M059J (cell line): ENCODE measurements around the gene ASH1L. TPM values are rescaled to one million over a fixed set of nuclear protein-coding genes. Genes with fewer than 3 reads are reported as not detected.
"Not testable (repeated sequence)": the region's sequence is repeated elsewhere in the genome, so short reads cannot be mapped to it uniquely, and the experiment has no call there.

Experiments
- DNase-seq: peaks from one replicate; pipeline ENCODE4 v3.0.0-alpha.2; 2012; ENCODE audit warnings: low read depth
- total RNA-seq: library from RNA; depleted of rRNA; stranded (reverse); fragments of >200 nt; shearing (Covaris generic); gene quantifications from 2 replicates; pipeline ENCODE4 v1.2.3, GENCODE V29; 2014

The ASH1L gene
- total RNA-seq, 1 experiment from 2014 or later, result 23.4 TPM

DNA sequence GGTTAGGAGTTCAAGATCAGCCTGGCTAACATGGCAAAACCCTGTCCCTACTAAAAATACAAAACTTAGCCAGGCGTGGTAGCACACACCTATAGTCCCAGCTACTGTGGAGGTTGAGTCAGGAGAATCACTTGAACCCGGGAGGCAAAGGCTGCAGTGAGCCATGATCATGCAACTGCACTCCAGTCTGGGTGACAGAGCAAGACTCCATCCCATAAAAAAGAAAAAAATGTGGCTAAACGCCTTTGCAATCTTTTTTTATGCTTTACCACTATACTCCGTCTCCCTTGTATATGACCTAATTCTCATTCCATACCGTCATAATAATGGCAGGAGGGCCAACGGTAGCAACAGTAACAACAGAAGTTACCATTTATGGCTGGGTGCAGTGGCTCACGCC is 109.5 kb downstream of the ASH1L start:
- no peak for DNase-seq

DNA sequence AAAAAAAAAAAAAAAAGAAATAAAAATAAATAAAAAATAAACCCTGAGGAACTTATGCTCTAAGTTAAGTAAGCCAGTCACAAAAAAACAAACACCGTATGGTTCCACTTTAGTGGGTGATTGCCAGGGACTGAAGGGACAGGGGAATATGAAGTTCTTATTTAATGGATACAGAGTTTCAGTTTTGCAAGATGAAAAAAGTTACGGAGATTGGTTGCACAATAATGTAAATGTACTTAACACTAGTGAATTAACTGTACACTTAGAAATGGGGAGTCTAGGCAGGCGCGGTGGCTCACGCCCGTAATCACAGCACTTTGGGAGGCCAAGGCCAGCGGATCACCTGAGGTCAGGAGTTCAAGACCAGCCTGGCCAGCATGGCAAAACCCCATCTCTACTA is 111.4 kb downstream of the ASH1L start:
- DNase-seq, result no peak

DNA sequence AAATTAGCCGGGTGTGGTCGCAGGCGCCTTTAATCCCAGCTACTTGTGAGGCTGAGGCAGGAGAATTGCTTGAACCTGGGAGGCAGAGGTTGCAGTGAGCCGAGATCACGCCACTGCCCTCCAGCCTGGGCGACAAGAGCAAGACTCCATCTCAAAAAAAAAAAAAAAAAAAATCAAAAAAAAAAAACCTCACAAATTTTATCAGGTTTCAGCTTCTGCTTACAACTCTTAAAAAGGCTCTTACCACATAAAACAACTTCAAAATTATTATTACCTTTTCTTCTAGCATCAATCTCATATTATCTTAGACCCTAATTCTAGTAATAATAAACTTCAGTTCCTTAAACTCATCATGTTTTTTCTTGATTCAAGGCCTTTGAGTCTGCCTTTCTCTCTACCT is 120.2 kb downstream of the ASH1L start:
- not testable (repeated sequence) for DNase-seq

DNA sequence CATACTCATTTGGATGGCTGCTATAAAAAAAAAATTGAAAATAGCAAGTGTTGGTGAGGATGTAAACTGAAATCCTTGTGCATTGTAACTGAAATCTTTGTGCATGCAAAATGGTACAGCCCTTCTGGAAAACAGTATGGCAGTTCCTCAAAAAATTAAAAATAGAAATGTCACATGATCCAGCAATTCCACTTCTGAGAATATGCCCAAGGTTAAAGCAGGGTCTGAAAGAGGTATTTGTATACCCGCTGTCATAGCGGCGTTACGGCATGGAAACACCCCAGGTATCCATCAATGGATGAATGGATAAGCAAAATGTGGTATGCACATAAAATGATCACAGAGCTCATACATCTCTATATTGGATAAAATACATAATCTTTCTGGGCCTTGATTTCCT is 125.2 kb downstream of the ASH1L start:
- no peak for DNase-seq

DNA sequence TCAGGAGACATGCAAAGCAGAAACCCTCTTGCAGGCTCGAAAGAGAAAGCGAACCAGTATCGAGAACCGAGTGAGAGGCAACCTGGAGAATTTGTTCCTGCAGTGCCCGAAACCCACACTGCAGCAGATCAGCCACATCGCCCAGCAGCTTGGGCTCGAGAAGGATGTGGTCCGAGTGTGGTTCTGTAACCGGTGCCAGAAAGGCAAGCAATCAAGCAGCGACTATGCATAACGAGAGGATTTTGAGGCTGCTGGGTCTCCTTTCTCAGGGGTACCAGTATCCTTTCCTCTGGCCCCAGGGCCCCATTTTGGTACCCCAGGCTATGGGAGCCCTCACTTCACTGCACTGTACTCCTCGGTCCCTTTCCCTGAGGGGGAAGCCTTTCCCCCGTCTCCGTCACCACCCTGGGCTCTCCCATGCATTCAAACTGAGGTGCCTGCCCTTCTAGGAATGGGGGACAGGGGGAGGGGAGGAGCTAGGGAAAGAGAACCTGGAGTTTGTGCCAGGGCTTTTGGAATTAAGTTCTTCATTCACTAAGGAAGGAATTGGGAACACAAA is 128.7 kb downstream of the ASH1L start:
- DNase-seq, result not testable (repeated sequence)

DNA sequence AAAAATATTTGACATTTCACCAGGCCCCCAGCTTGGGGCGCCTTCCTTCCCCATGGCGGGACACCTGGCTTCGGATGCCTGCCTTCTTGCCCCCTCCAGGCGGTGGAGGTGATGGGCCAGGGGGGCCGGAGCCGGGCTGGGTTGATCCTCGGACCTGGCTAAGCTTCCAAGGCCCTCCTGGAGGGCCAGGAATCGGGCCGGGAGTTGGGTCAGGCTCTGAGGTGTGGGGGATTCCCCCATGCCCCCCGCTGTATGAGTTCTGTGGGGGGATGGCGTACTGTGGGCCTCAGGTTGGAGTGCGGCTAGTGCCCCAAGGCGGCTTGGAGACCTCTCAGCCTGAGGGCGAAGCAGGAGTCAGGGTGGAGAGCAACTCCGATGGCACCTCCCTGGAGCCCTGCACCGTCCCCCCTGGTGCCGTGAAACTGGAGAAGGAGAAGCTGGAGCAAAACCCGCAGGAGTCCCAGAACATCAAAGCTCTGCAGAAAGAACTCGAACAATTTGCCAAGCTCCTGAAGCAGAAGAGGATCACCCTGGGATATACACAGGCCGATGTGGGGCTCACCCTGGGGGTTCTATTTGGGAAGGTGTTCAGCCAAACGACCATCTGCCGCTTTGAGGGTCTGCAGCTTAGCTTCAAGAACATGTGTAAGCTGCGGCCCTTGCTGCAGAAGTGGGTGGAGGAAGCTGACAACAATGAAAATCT is 129.3 kb downstream of the ASH1L start:
- not testable (repeated sequence) for DNase-seq

DNA sequence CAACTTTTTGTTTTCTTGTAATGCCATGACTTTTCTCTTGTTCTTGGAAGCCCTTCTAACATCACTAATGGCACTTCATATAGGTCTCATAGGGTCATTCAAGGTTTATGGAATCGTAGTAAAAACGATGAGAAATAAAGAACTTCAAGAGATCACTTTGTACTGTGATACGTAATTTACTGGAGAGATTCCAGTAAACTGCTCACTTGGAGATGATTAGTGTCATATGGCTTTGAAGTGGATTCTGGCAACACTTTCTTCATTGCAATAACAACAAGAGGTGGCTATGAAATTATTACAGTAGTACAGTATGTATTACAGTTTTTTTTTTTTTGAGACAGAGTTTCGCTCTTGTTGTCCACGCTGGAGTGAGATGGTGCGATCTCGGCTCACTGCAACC is 138.5 kb downstream of the ASH1L start:
- DNase-seq, result no peak

DNA sequence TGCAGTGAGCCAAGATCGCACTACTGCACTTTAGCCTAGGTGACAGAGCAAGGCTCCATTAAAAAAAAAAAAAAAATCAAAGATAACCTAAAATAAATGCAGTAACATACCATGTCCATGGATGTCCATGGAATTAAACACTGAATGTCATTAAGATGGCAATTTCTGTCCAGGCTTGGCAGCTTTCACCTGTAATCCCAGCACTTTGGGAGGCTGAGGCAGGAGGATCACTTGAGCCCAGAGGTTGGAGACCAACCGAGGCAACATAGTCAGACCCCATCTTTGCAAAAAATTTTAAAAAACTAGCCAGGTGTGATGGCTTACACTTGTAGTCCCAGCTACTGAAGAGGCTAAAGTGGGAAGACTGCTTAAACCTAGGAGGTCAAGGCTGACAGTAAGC is 141.8 kb downstream of the ASH1L start:
- DNase-seq, result no peak

DNA sequence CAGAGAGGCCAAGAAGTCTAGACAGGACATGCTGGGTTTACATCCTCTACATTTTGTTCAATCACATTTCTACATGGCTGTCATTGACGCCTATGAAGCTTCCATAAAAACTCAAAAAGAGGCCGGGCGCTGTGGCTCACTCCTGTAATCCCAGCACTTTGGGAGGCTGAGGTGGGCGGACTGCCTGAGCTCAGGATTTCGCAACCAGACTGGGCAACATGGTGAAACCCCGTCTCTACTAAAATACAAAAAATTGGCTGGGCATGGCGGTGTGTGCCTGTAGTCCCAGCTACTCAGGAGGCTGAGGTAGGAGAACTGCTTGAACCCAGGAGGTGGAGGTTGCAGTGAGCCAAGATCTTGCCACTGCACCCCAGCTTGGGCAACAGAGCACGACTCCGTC is 150.8 kb downstream of the ASH1L start:
- DNase-seq, result not testable (repeated sequence)

DNA sequence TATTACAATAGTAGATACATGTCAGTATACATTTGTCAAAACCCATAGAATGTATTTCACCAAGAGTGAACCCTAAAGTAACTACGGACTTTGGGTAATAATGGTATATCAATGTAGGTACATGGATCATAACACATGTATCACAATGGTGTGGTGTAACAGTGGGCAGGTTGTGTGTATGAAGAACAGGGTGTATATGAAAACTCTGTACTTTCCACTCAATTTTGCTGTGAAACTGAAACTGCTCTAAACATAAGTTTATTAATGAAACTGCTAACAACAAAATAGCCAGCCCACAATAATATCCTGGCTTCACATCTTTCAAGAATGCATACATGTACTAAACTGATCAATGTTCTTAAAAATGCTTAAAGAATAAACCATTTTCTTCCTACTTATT is 151.7 kb downstream of the ASH1L start:
- no peak for DNase-seq

DNA sequence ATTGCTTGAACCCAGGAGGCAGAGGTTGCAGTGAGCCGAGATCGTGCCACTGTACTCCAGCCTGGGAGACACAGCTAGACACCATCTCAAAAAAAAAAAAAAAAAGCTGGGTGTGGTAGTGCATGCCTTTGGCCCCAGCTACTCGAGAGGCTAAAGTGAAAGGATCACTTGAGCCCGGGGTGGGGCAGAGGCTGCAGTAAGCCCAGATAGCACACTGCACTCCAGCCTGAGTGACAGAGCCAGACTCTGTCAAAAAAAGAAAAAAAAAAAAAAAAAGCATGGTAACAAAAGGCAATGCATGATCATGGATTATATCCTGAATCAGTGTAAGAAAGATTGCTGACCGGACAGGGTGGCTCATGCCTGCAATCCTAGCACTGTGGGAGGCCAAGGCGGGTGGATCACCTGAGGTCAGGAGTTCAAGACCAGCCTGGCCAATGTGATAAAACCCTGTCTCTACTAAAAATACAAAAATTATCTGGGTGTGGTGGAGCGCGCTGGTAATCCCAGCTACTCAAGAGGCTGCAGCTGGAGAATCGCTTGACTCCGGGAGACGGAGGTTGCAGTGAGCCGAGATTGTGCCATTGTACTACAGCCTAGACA is 165.6 kb downstream of the ASH1L start:
- no peak for DNase-seq

DNA sequence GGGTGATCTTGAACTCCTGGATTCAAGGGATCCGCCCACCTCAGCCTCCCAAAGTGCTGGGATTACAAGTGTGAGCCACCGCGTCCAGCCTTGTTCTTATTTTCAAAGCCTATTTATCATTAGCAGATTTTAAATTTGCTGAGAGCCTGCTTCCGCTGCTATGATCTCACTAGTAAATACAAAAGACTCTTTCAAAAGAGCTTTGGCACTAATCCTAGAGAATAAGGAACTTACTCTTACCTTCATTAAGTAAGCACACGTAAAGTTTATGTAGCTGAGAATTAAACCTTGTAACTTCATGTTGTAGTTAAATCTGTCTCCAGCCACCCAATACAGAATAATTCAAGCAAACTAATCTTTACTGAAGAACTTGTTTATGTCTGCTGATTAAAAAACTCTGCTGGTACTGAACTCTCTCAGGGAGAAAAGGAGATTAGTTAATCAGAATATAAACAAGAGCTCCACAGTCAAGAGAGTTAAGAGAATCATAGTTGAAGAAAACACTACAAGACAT is 169.6 kb downstream of the ASH1L start:
- DNase-seq, result no peak

DNA sequence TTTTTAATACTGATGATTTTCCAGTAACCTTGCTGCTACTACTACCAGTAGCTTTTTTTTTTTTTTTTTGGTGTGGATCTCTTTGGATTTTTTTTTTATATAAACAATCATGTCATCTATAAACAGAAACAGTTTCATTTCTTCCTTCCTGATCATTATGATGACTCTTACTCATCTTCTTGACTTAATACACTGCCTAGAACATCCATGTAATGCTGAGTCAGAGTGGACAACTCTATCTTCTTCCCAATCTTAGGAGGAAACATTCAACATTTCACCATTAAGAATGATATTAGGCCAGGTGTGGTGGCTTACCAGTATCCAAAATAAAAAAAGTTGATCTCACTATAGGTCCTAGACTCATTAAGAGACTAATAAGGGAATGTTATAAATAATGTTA is 172.8 kb downstream of the ASH1L start:
- peak; percentile 35 for DNase-seq

DNA sequence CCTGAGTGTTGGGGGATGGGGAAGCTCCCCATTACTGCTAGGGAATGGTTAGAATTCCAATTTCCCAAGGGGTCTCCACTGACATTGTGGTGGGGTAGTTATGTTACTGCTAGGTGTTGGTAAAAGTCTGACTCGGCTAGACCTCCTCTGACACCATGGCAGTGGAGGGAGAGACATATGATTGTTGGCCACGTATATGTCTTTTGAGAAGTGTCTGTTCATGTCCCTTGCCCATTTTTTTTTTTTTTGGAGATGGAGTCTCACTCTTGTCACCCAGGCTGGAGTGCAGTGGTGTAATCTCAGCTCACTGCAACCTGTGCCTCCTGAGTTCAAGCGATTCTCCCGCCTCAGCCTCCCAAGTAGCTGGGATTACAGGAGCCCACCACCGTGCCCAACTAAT is 176.8 kb downstream of the ASH1L start:
- not testable (repeated sequence) for DNase-seq

DNA sequence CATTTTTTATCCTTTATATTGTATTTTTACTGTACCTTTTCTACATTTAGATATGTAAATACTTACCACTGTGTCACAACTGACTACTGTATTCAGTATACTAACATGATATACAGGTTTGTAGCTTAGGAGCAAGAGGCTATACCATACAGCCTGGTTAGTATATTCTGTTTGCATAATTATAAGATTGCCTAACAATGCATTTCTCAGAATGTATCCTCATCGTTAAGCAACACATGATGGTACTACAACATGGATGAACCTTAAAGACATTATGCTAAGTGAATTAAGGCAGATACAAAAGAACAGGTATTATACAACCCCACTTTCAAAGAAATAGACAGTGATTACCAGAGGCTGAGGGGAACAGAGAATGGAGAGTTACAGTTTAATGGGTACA is 179.2 kb downstream of the ASH1L start:
- no peak for DNase-seq

DNA sequence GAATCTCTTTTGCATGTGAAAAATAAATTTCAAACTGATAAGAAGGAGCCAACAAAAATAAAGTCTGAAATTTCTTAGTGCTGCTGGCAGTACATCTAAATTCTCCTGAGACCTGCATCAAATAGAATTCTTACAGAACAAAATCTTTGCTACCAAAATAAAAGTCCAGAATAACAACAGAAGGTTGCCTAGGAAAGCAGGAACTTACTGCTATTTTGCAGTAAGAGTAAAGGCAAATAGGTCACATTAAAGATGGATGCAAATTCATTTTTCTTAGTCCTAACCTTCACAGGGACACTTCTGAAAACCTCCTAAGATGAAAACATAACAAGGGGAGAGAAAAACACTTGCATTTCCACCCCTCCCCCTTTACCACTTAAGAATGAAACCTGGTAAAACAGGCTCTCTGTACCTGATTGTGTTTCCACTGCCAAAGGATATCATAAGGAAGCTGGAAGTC is 182.9 kb downstream of the ASH1L start:
- peak; percentile 1 for DNase-seq

DNA sequence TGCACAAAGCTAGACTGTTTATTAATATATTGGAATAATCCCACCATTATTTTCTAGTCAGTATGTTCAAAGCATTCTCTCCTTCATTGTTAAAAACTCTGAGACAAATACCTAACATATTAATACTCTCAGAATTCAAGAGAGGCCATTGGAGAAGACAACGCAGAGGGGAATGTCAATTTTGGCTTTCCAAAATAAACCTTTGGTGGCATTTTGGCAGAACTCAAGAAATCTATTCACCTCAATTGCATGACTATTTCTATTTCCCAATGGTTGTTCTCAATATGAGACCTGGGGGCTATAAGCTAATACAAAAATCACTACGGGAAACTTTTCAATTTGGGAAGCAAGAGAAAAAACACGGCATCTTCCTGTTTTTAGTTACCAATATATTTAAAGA is 183.4 kb downstream of the ASH1L start:
- DNase-seq, result no peak

DNA sequence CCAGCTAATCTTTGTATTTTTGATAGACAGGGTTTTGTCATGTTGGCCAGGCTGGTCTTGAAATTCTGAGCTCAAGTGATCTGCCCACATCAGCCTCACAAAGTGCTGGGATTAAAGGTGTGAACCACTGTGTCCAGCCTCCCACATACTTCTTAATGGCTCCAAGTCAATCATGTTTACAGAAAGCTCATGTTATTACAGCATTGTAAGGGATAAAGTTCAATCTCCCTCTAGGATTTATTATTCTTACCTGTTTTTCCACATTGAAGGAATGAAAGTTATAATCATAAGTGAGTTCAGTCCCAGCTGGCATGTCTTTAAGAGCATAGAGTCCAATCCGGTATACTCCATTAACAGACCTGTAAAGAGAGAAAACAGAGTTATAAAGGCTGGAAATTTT is 202.6 kb downstream of the ASH1L start:
- no peak for DNase-seq

DNA sequence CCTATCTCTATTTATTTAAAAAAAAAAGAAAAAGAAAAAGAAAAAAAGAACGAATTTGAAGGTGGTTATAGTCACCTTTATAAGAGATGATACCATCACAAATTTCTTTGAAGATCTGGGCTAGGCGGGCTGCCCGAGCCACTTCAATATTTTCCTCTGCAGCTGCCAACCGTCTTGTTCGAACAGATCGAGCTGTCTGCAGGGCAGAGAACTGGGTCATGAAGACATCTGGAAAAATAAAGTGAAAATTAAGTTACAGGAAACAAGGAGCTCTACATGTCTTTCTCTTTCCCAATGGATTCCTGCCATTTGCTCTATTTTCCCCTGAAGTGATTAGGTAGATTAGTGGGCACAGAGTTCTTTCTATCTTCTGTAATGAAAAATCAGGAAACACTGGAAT is 210.0 kb downstream of the ASH1L start:
- DNase-seq, result no peak

DNA sequence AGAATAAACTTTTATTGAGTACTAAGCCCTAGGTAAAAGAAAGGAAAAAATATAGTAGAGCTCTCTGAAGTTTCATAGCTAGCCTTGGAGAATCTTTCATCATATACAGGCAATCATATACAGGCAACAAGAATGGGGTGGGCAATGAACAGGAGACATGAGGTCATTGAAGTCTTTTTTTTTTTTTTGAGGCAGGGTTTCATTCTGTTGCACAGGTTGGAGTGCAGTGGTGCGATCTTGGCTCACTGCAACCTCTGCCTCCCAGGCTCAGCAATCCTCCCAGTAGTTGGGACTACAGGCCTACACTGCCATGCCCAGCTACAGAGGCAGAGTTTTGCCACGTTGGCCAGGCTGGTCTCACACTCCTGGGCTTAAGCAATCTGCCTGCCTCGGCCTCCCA is 219.8 kb downstream of the ASH1L start:
- no peak for DNase-seq

DNA sequence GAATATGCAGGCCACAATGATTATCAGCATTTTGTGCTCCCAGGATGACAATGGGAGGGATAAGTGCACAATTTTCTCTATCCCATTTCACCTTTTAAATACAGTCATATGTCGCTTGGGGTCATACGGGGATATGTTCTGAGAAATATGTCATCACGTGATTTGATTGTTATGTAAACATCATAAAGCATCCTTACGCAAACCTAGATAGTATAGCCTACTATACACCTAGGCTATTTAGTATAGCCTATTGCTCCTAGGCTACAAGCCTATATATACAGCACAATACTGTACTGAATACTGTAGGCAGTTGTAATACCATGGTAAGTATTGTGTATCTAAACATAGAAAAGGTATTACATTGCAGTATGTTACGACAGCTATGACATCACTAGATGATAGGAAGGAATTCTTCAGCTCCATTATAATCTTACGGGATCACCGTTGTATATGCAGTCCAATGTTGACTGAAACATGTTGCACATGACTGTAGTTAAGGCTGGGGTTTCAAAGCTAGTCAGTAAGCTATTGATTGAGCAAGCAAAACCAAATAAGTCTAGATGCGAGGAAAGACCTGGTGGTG is 223.0 kb downstream of the ASH1L start:
- no peak for DNase-seq

DNA sequence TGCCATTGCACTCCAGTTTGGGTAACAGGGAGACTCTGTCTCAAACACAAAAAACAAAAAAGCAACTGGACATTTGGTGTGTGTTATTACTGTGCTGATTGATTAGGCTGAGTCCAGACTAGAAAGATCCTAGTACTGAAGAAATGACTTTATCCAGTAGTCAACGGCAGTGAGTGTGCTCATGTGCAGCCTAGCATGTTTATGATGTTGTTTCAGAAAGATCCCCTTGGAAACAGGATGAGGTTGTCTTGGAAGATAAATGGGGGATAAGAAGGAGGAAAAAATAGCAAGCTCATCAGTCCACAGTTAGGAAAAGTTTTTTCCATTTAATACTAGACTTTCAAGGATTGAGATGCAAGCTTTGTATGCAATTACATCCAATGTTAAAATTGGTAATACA is 227.6 kb downstream of the ASH1L start:
- DNase-seq, result peak; percentile 28
